ENCODE data around the gene BNC2. TPM values are rescaled to one million over a fixed set of nuclear protein-coding genes. Genes with fewer than 3 reads are reported as not detected.

BNC2 gene
- total RNA-seq, 1 experiment from 2014 or later, result 43.6 TPM

DNA sequence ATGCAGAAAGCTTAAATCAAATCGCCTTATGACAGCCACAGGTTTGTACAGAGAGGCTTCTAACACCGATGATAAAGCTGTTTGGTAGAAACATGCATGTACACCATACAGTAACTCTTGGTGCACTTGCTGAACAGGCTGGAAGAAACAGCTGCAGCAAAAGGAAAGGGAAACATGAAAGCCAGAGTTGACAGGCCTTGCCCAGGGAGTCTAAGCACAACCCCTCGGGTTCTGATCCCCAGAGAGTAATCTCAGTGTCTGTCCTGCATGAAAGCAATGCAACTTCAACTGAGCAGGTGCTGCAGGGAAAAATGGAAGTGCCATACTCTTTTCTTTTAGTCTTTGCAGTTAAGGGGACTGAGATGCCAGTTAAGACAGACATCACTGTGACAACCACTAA lies 419.9 kb downstream of the BNC2 start:
- Histone ChIP-seq H4K20me1 (ENCODE audit: control insufficient read depth, insufficient read depth, insufficient read length) (no peaks in the 10 kb centered on the region), H3K56ac (ENCODE audit: insufficient read length, low read depth, low read length) (no peak overlapping the region), H3T11ph (ENCODE audit: low read length) (no peak overlapping the region), H3K18ac (ENCODE audit: insufficient read length, low read depth, low read length) (no peak overlapping the region), H2BK120ac (ENCODE audit: low read depth, low read length, poor library complexity, severe bottlenecking) (no peak overlapping the region), H3K27me3 (ENCODE audit: insufficient read depth, low read length) (no peaks in the 10 kb centered on the region), H3K79me1 (ENCODE audit: insufficient read depth, low read depth, low read length, poor library complexity, severe bottlenecking) (no peaks in the 10 kb centered on the region), H2AFZ (ENCODE audit: low read length) (no peak overlapping the region), H2BK12ac (ENCODE audit: insufficient read length, low read depth, low read length) (no peak overlapping the region), H3K4ac (ENCODE audit: low read depth, low read length) (no peak overlapping the region), H3K9ac (ENCODE audit: extremely low read depth, insufficient read length, low read length) (peak overlapping the region; percentile 23), H3K79me2 (ENCODE audit: insufficient read depth, low read length) (no peaks in the 10 kb centered on the region), H4K91ac (ENCODE audit: insufficient read length, low read depth, low read length) (no peak overlapping the region), H3K14ac (ENCODE audit: insufficient read depth, low read length) (no peak overlapping the region), H4K8ac (replicated peaks; ENCODE audit: insufficient read length, low read depth, low read length) (no peak overlapping the region), H3K4me2 (ENCODE audit: insufficient read depth, insufficient read length, low read length) (no peak overlapping the region), H2BK5ac (ENCODE audit: insufficient read length, low read length) (peak overlapping the region; percentile 72), H3K23me2 (ENCODE audit: insufficient read length, low read depth, low read length, poor library complexity, severe bottlenecking) (no peaks in the 10 kb centered on the region), H2BK20ac (ENCODE audit: low read depth, low read length, poor library complexity, severe bottlenecking) (no peak overlapping the region), H3K23ac (ENCODE audit: insufficient read length, low read depth, low read length) (no peak overlapping the region), H4K5ac (ENCODE audit: insufficient read length, low read depth, low read length) (no peak overlapping the region), H3K9me3 (ENCODE audit: control insufficient read depth, low read depth, low read length) (no peaks in the 10 kb centered on the region), H2BK15ac (ENCODE audit: low read depth, low read length) (no peak overlapping the region), H2AK5ac (ENCODE audit: insufficient read length, low read length) (no peak overlapping the region), H3K27ac (ENCODE audit: insufficient read length, low read depth, low read length) (no peak overlapping the region), H3K4me1 (ENCODE audit: insufficient read depth, low read length) (no peaks in the 10 kb centered on the region; the same call in 1 of the 2 replicates)
- peaks cover 11 to 31% of the 10 kb centered on the region in 2 experiments for H3K4me1 Mint-ChIP-seq
- no peak for DNase-seq
- no CpG with 5 or more reads among the region's 3 CpGs for WGBS (ENCODE audit: extremely low coverage, insufficient read length, low lambda C conversion rate)
- no peaks in the 10 kb centered on the region for H3K9me3 Mint-ChIP-seq
- H3K36me3 Mint-ChIP-seq (ENCODE audit: insufficient read depth in 1 of 3, low read depth in 3 of 3), result no peaks in the 10 kb centered on the region
- no peak overlapping the region for H3K27ac Mint-ChIP-seq
- TF ChIP-seq, protein P1, sequence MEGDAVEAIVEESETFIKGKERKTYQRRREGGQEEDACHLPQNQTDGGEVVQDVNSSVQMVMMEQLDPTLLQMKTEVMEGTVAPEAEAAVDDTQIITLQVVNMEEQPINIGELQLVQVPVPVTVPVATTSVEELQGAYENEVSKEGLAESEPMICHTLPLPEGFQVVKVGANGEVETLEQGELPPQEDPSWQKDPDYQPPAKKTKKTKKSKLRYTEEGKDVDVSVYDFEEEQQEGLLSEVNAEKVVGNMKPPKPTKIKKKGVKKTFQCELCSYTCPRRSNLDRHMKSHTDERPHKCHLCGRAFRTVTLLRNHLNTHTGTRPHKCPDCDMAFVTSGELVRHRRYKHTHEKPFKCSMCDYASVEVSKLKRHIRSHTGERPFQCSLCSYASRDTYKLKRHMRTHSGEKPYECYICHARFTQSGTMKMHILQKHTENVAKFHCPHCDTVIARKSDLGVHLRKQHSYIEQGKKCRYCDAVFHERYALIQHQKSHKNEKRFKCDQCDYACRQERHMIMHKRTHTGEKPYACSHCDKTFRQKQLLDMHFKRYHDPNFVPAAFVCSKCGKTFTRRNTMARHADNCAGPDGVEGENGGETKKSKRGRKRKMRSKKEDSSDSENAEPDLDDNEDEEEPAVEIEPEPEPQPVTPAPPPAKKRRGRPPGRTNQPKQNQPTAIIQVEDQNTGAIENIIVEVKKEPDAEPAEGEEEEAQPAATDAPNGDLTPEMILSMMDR (conservative IDR thresholded peaks at IDR 0.05), result no peak
- no peak overlapping the region for H3K4me3 Mint-ChIP-seq
- no peaks in the 10 kb centered on the region for H3K27me3 Mint-ChIP-seq (ENCODE audit: low read depth)

Measured in H9 (cell line).